B cell (primary cell): ENCODE results near the gene ARHGEF10L. TPM values are rescaled to one million over a fixed set of nuclear protein-coding genes. Genes with fewer than 3 reads are reported as not detected.

Source experiments
- ATAC-seq: fragments of 200-7000 bp; cut with Tn5 transposase; one replicate; pipeline ENCODE4 v1.10.0; 2021; ENCODE audit warnings: low read depth, mild to moderate bottlenecking, moderate number of reproducible peaks, moderate library complexity
- CTCF ChIA-PET: fragments of 350-600 bp; sonication (Branson Sonifier 250); formaldehyde crosslinking; loops from one replicate; lab custom pipeline; 2021; ENCODE audit warnings: antibody characterized with exemption, inconsistent platforms; lab: Charles Lee
- POLR2A ChIA-PET: fragments of 350-600 bp; sonication (Branson Sonifier 250); formaldehyde crosslinking; loops from one replicate; lab custom pipeline; 2021; ENCODE audit warnings: antibody characterized with exemption; lab: Charles Lee
- DNase-seq: peaks from one replicate; pipeline ENCODE4 v3.0.0; 2013
- H2AFZ ChIP-seq: 2 replicates; pipeline ENCODE4 v1.6.1; 2012; ENCODE audit warnings: mild to moderate bottlenecking, low read depth, low read length; ENCODE audit not compliant: insufficient read depth, poor library complexity, severe bottlenecking
- H3K27ac ChIP-seq, 2 donors: 1 replicate in 1 of 2; 2 replicates in 1 of 2; pipeline ENCODE4 v1.5.1; 2012 to 2013; ENCODE audit warnings: low read length in 2 of 2, mild to moderate bottlenecking in 2 of 2, moderate library complexity in 1 of 2
- H3K27me3 ChIP-seq, 4 experiments: fragments of 200-600 bp in 1 of 4; sonication (generic) in 1 of 4; replicated peaks in 1 of 4; 1 replicate in 2 of 4; 2 replicates in 2 of 4; pipeline versions ENCODE4 v1.6.1 to v1.7.0; 2013 to 2016; ENCODE audit warnings: low read length in 3 of 4, mild to moderate bottlenecking in 2 of 4, mixed read lengths in 1 of 4, moderate library complexity in 1 of 4; ENCODE audit not compliant: insufficient read depth in 4 of 4, control insufficient read depth in 3 of 4; ENCODE audit errors: control extremely low read depth in 1 of 4
- H3K36me3 ChIP-seq, 2 experiments: replicated peaks in 1 of 2; 1 replicate in 1 of 2; 2 replicates in 1 of 2; pipeline versions ENCODE4 v1.6.1 to v1.7.1; 2013; ENCODE audit warnings: low read length in 1 of 2; ENCODE audit not compliant: insufficient read depth in 2 of 2, control insufficient read depth in 1 of 2; ENCODE audit errors: control extremely low read depth in 1 of 2, extremely low read depth in 1 of 2
- H3K4me1 ChIP-seq, 2 donors: fragments of 200-600 bp in 1 of 2; sonication (generic) in 1 of 2; 1 replicate in 1 of 2; 2 replicates in 1 of 2; pipeline versions ENCODE4 v1.5.1 to v1.6.1; 2013 to 2017; ENCODE audit warnings: low read length in 2 of 2; ENCODE audit not compliant: control insufficient read depth in 2 of 2, insufficient read depth in 2 of 2
- H3K4me2 ChIP-seq: replicated peaks from 2 replicates; pipeline ENCODE3; 2012; ENCODE audit warnings: mild to moderate bottlenecking, low read depth, low read length; ENCODE audit not compliant: poor library complexity, severe bottlenecking
- H3K4me3 ChIP-seq, 5 experiments: fragments of 200-600 bp in 1 of 5; sonication (generic) in 1 of 5; 1 replicate in 3 of 5; 2 replicates in 2 of 5; pipeline versions ENCODE4 v1.5.1 to v1.7.0; 2011 to 2016; ENCODE audit warnings: low read length in 4 of 5, mild to moderate bottlenecking in 4 of 5, low read depth in 2 of 5, control low read depth in 1 of 5, moderate library complexity in 1 of 5; ENCODE audit not compliant: insufficient read depth in 1 of 5; ENCODE audit errors: control extremely low read depth in 1 of 5, extremely low read depth in 1 of 5
- H3K79me2 ChIP-seq: fragments of 200-600 bp; sonication (generic); one replicate; pipeline ENCODE4 v1.6.0; 2016; ENCODE audit warnings: low read length; ENCODE audit not compliant: control insufficient read depth, insufficient read depth
- H3K9ac ChIP-seq: fragments of 200-600 bp; sonication (generic); 2 replicates; pipeline ENCODE4 v1.6.1; 2017; ENCODE audit warnings: mild to moderate bottlenecking, low read length, moderate library complexity
- H3K9me3 ChIP-seq, 3 donors: one replicate each; pipeline versions ENCODE4 v1.6.1 to v1.7.1; 2013; ENCODE audit warnings: low read length in 2 of 3; ENCODE audit not compliant: control insufficient read depth in 2 of 3, insufficient read depth in 1 of 3; ENCODE audit errors: control extremely low read depth in 1 of 3
- H4K20me1 ChIP-seq: 2 replicates; pipeline ENCODE4 v1.6.0; 2012; ENCODE audit warnings: mild to moderate bottlenecking, low read length; ENCODE audit not compliant: insufficient read depth, control insufficient read depth, poor library complexity, severe bottlenecking
- H3K27ac Mint-ChIP-seq: one replicate; pipeline ENCODE4 v1.8.0; 2021; ENCODE audit warnings: mixed read lengths
- H3K27me3 Mint-ChIP-seq: one replicate; pipeline ENCODE4 v1.8.0; 2021; ENCODE audit warnings: mixed read lengths
- H3K4me1 Mint-ChIP-seq: one replicate; pipeline ENCODE4 v1.8.0; 2021; ENCODE audit warnings: mixed read lengths
- H3K4me3 Mint-ChIP-seq: one replicate; pipeline ENCODE4 v1.8.0; 2021; ENCODE audit warnings: mixed read lengths
- H3K9me3 Mint-ChIP-seq: one replicate; pipeline ENCODE4 v1.8.0; 2022; ENCODE audit warnings: mixed read lengths; ENCODE audit not compliant: insufficient read depth
- CTCF ChIP-seq: fragments of 200-600 bp; IDR thresholded peaks from one replicate; pipeline ENCODE4 v1.8.0; 2022; ENCODE audit warnings: antibody characterized with exemption, mild to moderate bottlenecking
- EZH2 ChIP-seq: IDR thresholded peaks from 2 replicates; pipeline ENCODE4 v1.6.1; 2012; ENCODE audit warnings: borderline replicate concordance, low read depth, mild to moderate bottlenecking, moderate library complexity, low read length; ENCODE audit not compliant: insufficient read depth, poor library complexity, severe bottlenecking
- WGBS: methylation state at CpG from one replicate; pipeline ENCODE4 v1.1.5; 2013; ENCODE audit warnings: missing lambda C conversion rate; ENCODE audit not compliant: insufficient coverage; 5-methylcytosine and 5-hydroxymethylcytosine counted together
- intact Hi-C: fragments of 100-400 bp; cut with micrococcal nuclease; formaldehyde crosslinking; loops from one replicate; pipeline ENCODE4 v1.10.0; 2022
- polyA plus RNA-seq: library from polyadenylated mRNA; depleted of rRNA; stranded (reverse); fragments of >200 nt; gene quantifications from 2 replicates; pipeline ENCODE4 v1.2.3, GENCODE V29; 2012
- total RNA-seq, 2 donors: library from RNA; stranded (reverse); fragments of 120-200 nt in 1 of 2; gene quantifications; 1 replicate in 1 of 2; 2 replicates in 1 of 2; pipeline versions ENCODE4 v1.2.3 to v1.2.4, GENCODE V29; 2013 to 2022

ARHGEF10L gene
- total and polyA plus RNA-seq, 2 donors (not counting 1 experiment from before 2014, with no cell fraction given) = 2.0 to 4.9 TPM

DNA sequence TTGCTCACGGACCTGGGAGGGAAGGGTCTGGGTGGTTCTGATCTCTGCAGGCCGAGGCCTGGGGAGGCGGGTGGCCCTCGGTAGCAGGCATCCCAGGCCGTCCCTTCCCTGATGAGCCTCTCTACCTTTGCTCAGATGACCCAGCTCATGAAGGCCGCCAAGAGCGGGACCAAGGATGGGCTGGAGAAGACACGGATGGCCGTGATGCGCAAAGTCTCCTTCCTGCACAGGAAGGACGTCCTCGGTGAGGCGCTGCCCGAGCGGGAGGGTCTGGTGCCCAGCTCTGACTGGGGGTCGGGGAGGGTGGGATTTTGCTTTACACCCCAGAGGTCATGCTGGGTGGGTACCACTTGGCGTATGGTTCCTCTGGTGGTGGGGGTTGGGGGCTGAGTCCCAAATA is 76.5 kb downstream of the ARHGEF10L start:
- no peak overlapping the region for H3K27ac ChIP-seq
- ChIA-PET POLR2A (no interaction called here), CTCF (no interaction called here)
- no peak overlapping the region for H3K4me3 Mint-ChIP-seq
- no peaks in the 10 kb centered on the region for H3K36me3 ChIP-seq
- no peaks in the 10 kb centered on the region for H3K4me1 Mint-ChIP-seq
- no peaks in the 10 kb centered on the region for H3K4me1 ChIP-seq
- no peaks in the 10 kb centered on the region for H4K20me1 ChIP-seq
- intact Hi-C loops = no loop called here
- no peak overlapping the region for H3K4me2 ChIP-seq
- H3K27me3 Mint-ChIP-seq = peaks cover 24% of the 10 kb centered on the region
- H3K27me3 ChIP-seq = peaks cover 0 to 4% (median 0%) of the 10 kb centered on the region in 4 experiments
- 85% methylated on average over 11 of the region's 17 CpGs for WGBS
- DNase-seq (no peak), ATAC-seq (no peak)
- H3K79me2 ChIP-seq = no peaks in the 10 kb centered on the region
- H3K27ac Mint-ChIP-seq = no peak overlapping the region
- no peaks in the 10 kb centered on the region for H3K9me3 Mint-ChIP-seq
- no peaks in the 10 kb centered on the region for H3K9me3 ChIP-seq
- H2AFZ ChIP-seq = no peak overlapping the region
- no peak overlapping the region for H3K9ac ChIP-seq
- TF ChIP-seq CTCF (no peak), EZH2 (no peak)
- H3K4me3 ChIP-seq = no peak overlapping the region

DNA sequence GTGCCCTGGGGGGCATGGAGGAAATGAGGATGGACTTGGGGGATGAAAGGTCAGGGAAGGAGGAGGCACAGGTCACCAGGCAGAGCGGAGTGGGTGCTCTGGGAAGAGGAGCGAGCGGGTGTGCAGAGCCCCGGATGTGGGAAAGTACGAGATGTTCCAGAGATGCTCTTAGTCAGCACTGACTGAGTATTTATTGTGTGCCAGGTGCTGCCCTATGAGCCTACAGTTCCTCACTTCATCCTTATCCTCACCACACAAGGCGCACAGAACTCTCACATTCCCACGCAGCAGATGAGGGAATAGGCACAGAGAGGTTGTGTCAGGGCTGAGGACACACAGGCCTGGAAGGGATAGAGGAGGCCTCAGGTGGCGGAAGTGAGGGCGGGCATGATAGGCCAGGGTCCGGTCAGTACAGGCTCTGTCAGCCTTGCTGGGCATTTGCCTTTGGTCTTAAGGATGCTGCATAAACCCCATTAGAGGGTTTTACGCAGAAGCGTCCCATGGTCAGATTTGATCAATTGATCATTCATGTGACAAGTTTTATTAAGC is 77.3 kb downstream of the ARHGEF10L start:
- Histone ChIP-seq H4K20me1 (no peaks in the 10 kb centered on the region), H3K79me2 (no peaks in the 10 kb centered on the region), H3K36me3 (no peaks in the 10 kb centered on the region), H3K27ac (no peak overlapping the region), H3K9ac (no peak overlapping the region), H3K4me2 (no peak overlapping the region), H2AFZ (no peak overlapping the region), H3K27me3 (peaks cover 0 to 4% (median 0%) of the 10 kb centered on the region in 4 experiments), H3K4me1 (no peaks in the 10 kb centered on the region), H3K4me3 (no peak overlapping the region), H3K9me3 (no peaks in the 10 kb centered on the region)
- Mint-ChIP-seq H3K9me3 (no peaks in the 10 kb centered on the region), H3K4me1 (no peaks in the 10 kb centered on the region), H3K27ac (no peak overlapping the region), H3K27me3 (peaks cover 24% of the 10 kb centered on the region), H3K4me3 (no peak overlapping the region)
- 100% methylated on average over 5 of the region's 12 CpGs for WGBS
- TF ChIP-seq CTCF (no peak), EZH2 (no peak)
- ChIA-PET CTCF (no interaction called here), POLR2A (no interaction called here)
- ATAC-seq (no peak), DNase-seq (no peak)
- intact Hi-C loops = no loop called here
